ENCODE results near the gene LRP2BP.

Gene LRP2BP

GRCh38 chr4:185396724-185397385 is 1.1 kb upstream of the LRP2BP start, which contains the start of gene ANKRD37:
Gene ANKRD37, plus strand, starts transcription at chr4:185396841. Its CDS starts 83 bp downstream, at chr4:185396924.
- peak; percentile 69 for DNase-seq (ENCODE audit: low read depth, low spot score)
- in situ Hi-C loops (cut with HindIII; ENCODE audit: low sequenced_read_pairs) = no loop called here
- TF ChIP-seq CTCF (IDR thresholded peaks at IDR 0.05; ENCODE audit: low read depth, low read length) = no peak
- peak within 1 kb of the TSS; percentile 73 for H3K4me3 ChIP-seq (ENCODE audit: low read depth, low read length)

GRCh38 chr4:185395956-185396723 is 416 bp upstream of the LRP2BP start:
- in situ Hi-C loops (cut with HindIII; ENCODE audit: low sequenced_read_pairs) = no loop called here
- TF ChIP-seq CTCF (IDR thresholded peaks at IDR 0.05; ENCODE audit: low read depth, low read length) = no peak
- DNase-seq (ENCODE audit: low read depth, low spot score) = peak; percentile 99
- H3K4me3 ChIP-seq (ENCODE audit: low read depth, low read length) = peak overlapping the region; percentile 73

GRCh38 chr4:185394568-185395237 is 1.0 kb downstream of the LRP2BP start:
- no peak for TF ChIP-seq CTCF (IDR thresholded peaks at IDR 0.05; ENCODE audit: low read depth, low read length)
- in situ Hi-C loops (cut with HindIII; ENCODE audit: low sequenced_read_pairs) = no loop called here
- peak overlapping the region; percentile 54 for H3K4me3 ChIP-seq (ENCODE audit: low read depth, low read length)
- no peak for DNase-seq (ENCODE audit: low read depth, low spot score)

DNA sequence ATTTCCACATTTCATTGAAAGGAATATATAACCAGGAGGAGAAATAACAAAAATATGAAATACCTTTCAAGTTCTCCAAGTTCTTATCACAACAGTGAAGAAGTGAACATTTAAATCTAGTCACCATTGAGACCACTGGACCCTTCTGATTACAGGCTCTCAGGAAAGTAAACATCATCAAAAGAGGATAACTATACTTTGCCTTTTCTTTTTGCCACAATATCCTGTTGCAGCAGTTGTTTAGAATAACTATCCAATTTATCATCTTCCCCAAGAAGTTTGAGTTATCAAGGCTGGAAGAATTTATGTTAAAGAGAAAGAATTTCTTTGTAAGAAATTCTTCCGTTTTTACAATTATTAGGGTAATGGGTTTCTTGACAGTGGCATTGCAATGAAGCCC is 3.6 kb downstream of the LRP2BP start:
- no peak overlapping the region for H3K4me3 ChIP-seq (ENCODE audit: low read depth, low read length)
- in situ Hi-C loops (cut with HindIII; ENCODE audit: low sequenced_read_pairs) = no loop called here
- DNase-seq (ENCODE audit: low read depth, low spot score) = no peak
- no peak for TF ChIP-seq CTCF (IDR thresholded peaks at IDR 0.05; ENCODE audit: low read depth, low read length)

- H3K4me3 ChIP-seq (ENCODE audit: low read depth, low read length) = no peak overlapping the region
- DNase-seq (ENCODE audit: low read depth, low spot score) = no peak
- in situ Hi-C loops (cut with HindIII; ENCODE audit: low sequenced_read_pairs) = no loop called here
- TF ChIP-seq CTCF (IDR thresholded peaks at IDR 0.05; ENCODE audit: low read depth, low read length) = no peak
Observed at GRCh38 chr4:185390941-185391340, 4.8 kb downstream of the LRP2BP start.

- in situ Hi-C loops (cut with HindIII; ENCODE audit: low sequenced_read_pairs) = no loop called here
- no peak overlapping the region for H3K4me3 ChIP-seq (ENCODE audit: low read depth, low read length)
- no peak for DNase-seq (ENCODE audit: low read depth, low spot score)
- no peak for TF ChIP-seq CTCF (IDR thresholded peaks at IDR 0.05; ENCODE audit: low read depth, low read length)
Observed at GRCh38 chr4:185387957-185388356, 7.8 kb downstream of the LRP2BP start.
